ENCODE results near the gene TP73.
A peak's percentile ranks its signal among the peaks of the same experiment; 100 is the strongest.

Gene TP73

GRCh38 chr1:3708791-3709190, 56.5 kb downstream of the TP73 start:
- DNase-seq (ENCODE audit: low spot score) = no peak

- DNase-seq (ENCODE audit: low spot score) = no peak
These were observed 57.9 kb downstream of the TP73 start for GRCh38 chr1:3710251-3710650.

GRCh38 chr1:3711381-3711779, 59.1 kb downstream of the TP73 start:
- peak; percentile 27 for DNase-seq (ENCODE audit: low spot score)

GRCh38 chr1:3711780-3712451, 59.6 kb downstream of the TP73 start:
- no peak for DNase-seq (ENCODE audit: low spot score)

- DNase-seq (ENCODE audit: low spot score) = no peak
These were observed 60.5 kb downstream of the TP73 start for GRCh38 chr1:3712573-3713535.

GRCh38 chr1:3713840-3714239, 61.5 kb downstream of the TP73 start:
- no peak for DNase-seq (ENCODE audit: low spot score)

GRCh38 chr1:3714284-3714741, 62.0 kb downstream of the TP73 start:
- peak; percentile 29 for DNase-seq (ENCODE audit: low spot score)

- peak; percentile 31 for DNase-seq (ENCODE audit: low spot score)
These were observed 62.5 kb downstream of the TP73 start for GRCh38 chr1:3714814-3715213.

- DNase-seq (ENCODE audit: low spot score) = no peak
These were observed 64.0 kb downstream of the TP73 start for GRCh38 chr1:3716351-3716750.

- DNase-seq (ENCODE audit: low spot score) = no peak
These were observed 64.9 kb downstream of the TP73 start for GRCh38 chr1:3717041-3717714.

GRCh38 chr1:3717715-3718601, 65.6 kb downstream of the TP73 start:
- DNase-seq (ENCODE audit: low spot score) = no peak

- no peak for DNase-seq (ENCODE audit: low spot score)
These were observed 66.4 kb downstream of the TP73 start for GRCh38 chr1:3718764-3719163.

- no peak for DNase-seq (ENCODE audit: low spot score)
These were observed 69.7 kb downstream of the TP73 start for GRCh38 chr1:3721955-3722465.

- DNase-seq (ENCODE audit: low spot score) = no peak
These were observed 70.5 kb downstream of the TP73 start for GRCh38 chr1:3722846-3723245.

- DNase-seq (ENCODE audit: low spot score) = peak; percentile 81
These were observed 72.2 kb downstream of the TP73 start for GRCh38 chr1:3724416-3725030.

GRCh38 chr1:3725366-3725765, 73.0 kb downstream of the TP73 start:
- no peak for DNase-seq (ENCODE audit: low spot score)

GRCh38 chr1:3727042-3727824, 74.9 kb downstream of the TP73 start:
- peak; percentile 26 for DNase-seq (ENCODE audit: low spot score)

GRCh38 chr1:3727825-3728776, 75.8 kb downstream of the TP73 start:
- no peak for DNase-seq (ENCODE audit: low spot score)

Measured in cerebellar cortex (tissue), 1 donor.